ENCODE data around the gene TCEA2.

Gene TCEA2

DNA sequence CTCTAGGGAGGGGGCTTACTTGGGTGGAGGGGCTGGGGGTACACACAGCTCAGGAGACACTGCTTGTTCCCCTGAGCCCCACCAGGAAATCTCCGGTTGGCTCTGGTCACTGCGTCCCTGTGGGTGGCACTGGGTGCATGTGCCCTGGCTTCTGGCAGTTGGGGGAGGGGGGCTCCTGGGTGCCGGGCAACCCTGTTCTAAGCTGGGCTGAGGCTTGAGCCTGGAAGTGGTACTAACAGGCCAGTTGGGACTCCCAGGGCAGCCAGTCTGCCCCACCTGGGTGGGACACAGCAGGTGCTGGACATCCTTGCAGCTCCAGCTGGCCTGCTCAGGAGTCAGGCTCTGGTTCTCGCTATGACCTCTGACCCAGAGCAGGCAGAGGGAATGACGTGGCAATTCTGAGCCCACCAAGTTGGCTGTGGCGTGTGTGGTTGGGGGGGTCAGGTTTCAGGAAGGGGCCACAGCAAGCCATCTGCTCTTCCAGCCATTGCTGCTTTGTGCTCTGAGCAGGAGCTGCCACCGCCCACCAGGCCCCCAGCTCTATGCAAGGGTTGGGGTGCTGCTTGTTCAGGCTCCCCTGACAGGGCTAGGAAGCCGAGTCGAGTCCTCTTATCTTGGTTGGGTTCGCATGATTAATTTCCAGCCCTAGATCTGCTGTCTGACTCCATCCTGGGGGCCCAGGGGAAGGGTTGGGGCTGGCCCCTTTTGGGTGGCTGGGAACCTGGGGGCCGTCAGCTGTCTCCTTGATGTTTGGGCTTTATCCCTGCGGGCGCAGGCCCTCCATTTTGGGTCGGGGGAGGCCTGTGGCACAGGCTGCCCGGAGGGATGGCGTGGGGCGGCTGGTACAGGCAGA is 26.4 kb upstream of the TCEA2 start:
- no peak for DNase-seq (ENCODE audit: low read depth)
- H3K4me3 ChIP-seq (ENCODE audit: low read depth, low read length): no peak overlapping the region
- TF ChIP-seq, protein P1, sequence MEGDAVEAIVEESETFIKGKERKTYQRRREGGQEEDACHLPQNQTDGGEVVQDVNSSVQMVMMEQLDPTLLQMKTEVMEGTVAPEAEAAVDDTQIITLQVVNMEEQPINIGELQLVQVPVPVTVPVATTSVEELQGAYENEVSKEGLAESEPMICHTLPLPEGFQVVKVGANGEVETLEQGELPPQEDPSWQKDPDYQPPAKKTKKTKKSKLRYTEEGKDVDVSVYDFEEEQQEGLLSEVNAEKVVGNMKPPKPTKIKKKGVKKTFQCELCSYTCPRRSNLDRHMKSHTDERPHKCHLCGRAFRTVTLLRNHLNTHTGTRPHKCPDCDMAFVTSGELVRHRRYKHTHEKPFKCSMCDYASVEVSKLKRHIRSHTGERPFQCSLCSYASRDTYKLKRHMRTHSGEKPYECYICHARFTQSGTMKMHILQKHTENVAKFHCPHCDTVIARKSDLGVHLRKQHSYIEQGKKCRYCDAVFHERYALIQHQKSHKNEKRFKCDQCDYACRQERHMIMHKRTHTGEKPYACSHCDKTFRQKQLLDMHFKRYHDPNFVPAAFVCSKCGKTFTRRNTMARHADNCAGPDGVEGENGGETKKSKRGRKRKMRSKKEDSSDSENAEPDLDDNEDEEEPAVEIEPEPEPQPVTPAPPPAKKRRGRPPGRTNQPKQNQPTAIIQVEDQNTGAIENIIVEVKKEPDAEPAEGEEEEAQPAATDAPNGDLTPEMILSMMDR (IDR thresholded peaks at IDR 0.05; ENCODE audit: low read depth, low read length, missing control alignments): no peak

DNA sequence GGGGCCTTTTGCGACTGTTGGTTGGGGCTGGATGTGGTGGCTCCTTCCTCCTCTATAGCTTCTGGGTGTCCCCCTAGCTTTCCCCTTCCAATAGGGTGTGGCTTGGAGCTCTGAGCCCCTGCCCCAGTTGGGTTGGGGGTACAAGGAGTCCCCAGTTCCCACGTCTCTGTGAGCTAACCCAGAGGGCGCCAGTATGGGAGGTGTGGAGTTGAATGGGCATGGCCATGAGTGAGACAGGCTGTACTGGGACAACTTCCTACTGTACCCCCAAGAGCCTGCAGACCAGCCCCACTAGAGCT is 25.9 kb upstream of the TCEA2 start:
- TF ChIP-seq, protein P1 (IDR thresholded peaks at IDR 0.05; ENCODE audit: low read depth, low read length, missing control alignments): no peak
- H3K4me3 ChIP-seq (ENCODE audit: low read depth, low read length): no peak overlapping the region

DNA sequence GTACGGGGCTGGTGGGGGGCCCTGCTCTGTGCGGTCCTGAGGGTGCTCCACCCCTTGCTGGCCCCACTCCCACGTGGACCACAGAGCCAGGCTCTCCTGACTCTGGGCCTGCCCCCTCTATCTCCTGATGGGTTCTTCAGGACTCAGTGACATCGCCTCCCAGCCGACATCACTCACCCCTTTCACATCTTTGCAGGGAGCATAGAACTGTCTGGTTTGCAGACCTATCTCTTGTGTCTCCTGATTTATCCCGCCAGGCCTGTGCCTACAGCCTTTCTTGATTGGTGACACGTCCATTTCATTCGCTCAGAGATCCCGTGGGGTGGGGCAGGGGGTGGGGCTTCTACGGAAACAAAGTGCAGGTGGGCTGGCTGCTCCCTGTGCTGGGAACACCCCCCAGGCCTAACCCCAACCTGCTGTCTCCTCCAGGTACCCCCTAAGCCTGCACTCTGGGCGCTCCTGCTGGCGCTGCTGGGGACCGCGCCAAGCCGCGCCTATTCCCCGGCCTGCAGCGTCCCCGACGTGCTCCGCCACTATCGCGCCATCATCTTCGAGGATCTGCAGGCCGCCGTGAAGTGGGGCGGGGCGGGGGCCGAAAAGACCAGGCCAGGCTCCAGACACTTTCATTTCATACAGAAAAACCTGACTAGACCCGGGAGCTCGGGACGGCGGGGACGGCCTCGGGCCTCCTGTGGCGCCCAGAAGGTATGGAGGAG is 25.3 kb upstream of the TCEA2 start:
- H3K4me3 ChIP-seq (ENCODE audit: low read depth, low read length): peak overlapping the region; percentile 47
- no peak for DNase-seq (ENCODE audit: low read depth)
- TF ChIP-seq, protein P1 (IDR thresholded peaks at IDR 0.05; ENCODE audit: low read depth, low read length, missing control alignments): no peak

More for the DNA sequence above, 25.9 kb upstream of the TCEA2 start:
- DNase-seq (ENCODE audit: low read depth): no peak

DNA sequence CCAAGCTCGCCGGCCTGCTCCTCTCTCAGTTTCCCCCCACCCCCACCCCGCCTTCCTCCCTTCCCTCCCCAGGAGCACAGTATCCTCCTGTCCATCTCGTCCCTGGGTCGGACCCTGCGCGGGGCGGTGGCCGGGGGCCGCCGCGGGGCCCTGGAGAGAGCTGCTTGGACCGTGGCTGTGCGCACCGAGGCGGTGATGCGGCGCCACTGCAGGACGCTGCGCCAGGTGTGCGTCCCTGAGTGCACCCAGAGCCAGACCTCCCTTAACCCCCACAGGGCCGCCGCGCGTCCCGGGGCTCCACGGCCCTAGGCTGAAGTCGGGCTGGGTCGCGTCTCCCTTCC is 24.8 kb upstream of the TCEA2 start:
- TF ChIP-seq, protein P1 (IDR thresholded peaks at IDR 0.05; ENCODE audit: low read depth, low read length, missing control alignments): no peak
- peak overlapping the region; percentile 47 for H3K4me3 ChIP-seq (ENCODE audit: low read depth, low read length)
- no peak for DNase-seq (ENCODE audit: low read depth)

DNA sequence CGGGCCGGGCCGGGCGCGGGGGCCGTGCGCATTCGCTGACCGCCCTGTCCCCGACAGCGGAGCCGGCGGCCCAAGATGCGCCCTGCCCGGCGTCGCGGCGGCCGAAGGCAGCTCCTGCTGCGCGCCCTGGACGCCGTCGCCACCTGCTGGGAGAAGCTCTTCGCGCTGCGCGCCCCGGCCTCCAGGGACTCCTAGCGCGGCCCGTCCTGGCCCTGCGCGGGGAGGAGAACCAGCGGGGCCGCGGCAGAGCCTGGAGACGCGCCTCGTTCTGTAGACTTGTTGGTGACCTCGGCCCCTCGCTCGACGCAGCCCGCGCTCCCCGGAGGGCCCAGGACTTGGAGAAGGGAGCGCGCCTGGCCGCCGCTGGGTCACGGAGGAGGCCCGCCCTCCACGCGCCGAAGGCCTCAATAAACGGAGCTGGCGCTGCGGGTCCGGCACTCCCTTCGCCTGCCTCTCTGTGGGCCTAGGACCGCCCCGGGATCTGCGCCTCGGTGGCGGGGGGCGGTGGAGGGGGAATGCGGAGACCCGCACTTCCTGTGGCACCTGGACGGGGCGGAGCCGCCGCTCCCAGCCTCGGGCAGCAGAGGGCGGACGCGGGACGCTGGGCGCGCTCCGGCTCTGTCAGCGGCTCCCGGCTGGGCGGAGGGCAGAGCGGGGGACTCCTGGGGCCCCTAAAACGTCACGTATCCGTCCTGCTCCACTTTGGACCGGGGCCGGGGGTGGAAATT is 24.3 kb upstream of the TCEA2 start:
- peak overlapping the region; percentile 47 for H3K4me3 ChIP-seq (ENCODE audit: low read depth, low read length)
- TF ChIP-seq, protein P1 (IDR thresholded peaks at IDR 0.05; ENCODE audit: low read depth, low read length, missing control alignments): peak; percentile 72
- DNase-seq (ENCODE audit: low read depth): peak; percentile 44

DNA sequence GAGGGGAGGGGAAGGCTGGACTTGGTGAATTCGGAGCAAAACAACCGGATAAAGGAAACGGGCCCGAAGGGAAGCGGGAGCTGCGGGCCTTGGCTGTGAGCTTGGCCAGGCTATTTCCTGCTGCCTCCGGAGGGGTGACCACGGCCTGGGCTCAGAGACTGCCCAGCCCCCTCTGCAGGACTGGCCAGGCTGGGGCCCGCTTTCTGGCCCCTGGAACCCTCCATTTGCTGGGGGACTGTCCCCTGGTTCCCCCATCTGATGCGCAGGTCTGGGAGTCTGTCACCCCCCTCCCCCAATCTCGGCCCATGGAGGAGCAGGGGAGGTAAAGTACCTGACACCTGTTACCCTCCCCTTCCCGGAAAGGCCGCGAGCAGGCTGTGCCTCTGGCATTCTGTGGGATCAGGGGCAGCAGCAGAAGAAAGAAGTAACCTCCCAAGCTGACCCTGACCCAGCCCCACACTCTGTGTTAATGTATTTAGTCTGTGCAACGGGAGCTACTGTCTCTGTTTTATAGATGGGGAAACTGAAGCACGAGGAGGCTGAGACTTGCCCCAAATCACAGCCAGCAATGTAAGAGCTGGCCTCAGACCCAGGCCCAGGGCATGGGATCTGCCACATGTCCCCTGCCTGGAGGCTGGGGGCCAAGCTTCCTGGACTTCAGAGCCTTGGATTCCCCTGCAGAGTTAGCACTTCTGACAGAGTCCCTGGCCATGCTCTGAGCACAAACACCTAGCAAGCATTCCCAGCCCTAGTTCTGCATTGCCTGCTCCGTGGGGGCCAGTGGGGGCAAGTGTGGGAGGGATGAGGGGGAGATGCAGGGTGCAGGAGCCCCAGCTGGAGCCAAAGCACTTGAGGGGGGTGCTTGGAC is 23.5 kb upstream of the TCEA2 start:
- H3K4me3 ChIP-seq (ENCODE audit: low read depth, low read length): peak overlapping the region; percentile 47
- no peak for DNase-seq (ENCODE audit: low read depth)
- TF ChIP-seq, protein P1 (IDR thresholded peaks at IDR 0.05; ENCODE audit: low read depth, low read length, missing control alignments): no peak

All from GM12864 (cell line).